GM23338 (cell line): Measurements from ENCODE around the gene CPEB2. TPM values are rescaled to one million over a fixed set of nuclear protein-coding genes. Genes with fewer than 3 reads are reported as not detected.

Experiments used
- ATAC-seq: fragments of 200-7000 bp; cut with Tn5 transposase; 3 replicates; pipeline ENCODE4 v1.9.1; 2020
- DNase-seq: peaks from one replicate; pipeline ENCODE4 v3.0.0-alpha.2; 2015; ENCODE audit warnings: low spot score
- H2AFZ ChIP-seq: fragments of 200-600 bp; sonication (generic); 2 replicates; pipeline ENCODE4 v1.8.0; 2016; ENCODE audit warnings: antibody characterized with exemption, mild to moderate bottlenecking, moderate library complexity
- H3F3A ChIP-seq: fragments of 200-600 bp; sonication (generic); replicated peaks from 2 replicates; pipeline ENCODE4 v1.8.0; 2017; ENCODE audit warnings: antibody characterized with exemption, mixed run types, low read depth
- H3K27ac ChIP-seq: fragments of 200-600 bp; sonication (generic); 2 replicates; pipeline ENCODE4 v1.6.1; 2016; ENCODE audit warnings: low read depth
- H3K27me3 ChIP-seq: fragments of 200-600 bp; sonication (generic); 2 replicates; pipeline ENCODE4 v1.8.0; 2016; ENCODE audit warnings: mild to moderate bottlenecking, mixed run types, moderate library complexity; ENCODE audit not compliant: insufficient read depth
- H3K36me3 ChIP-seq: fragments of 200-600 bp; sonication (generic); 2 replicates; pipeline ENCODE4 v1.8.0; 2016; ENCODE audit warnings: mild to moderate bottlenecking; ENCODE audit not compliant: insufficient read depth
- H3K4me1 ChIP-seq: fragments of 200-600 bp; sonication (generic); 2 replicates; pipeline ENCODE4 v1.8.0; 2016; ENCODE audit warnings: mild to moderate bottlenecking, moderate library complexity; ENCODE audit not compliant: insufficient read depth
- H3K4me2 ChIP-seq: fragments of 200-600 bp; sonication (generic); 2 replicates; pipeline ENCODE4 v1.7.1; 2017; ENCODE audit warnings: mixed run types
- H3K4me3 ChIP-seq: fragments of 200-600 bp; sonication (generic); 2 replicates; pipeline ENCODE4 v1.6.1; 2016; ENCODE audit warnings: mixed run types
- H3K79me2 ChIP-seq: fragments of 200-600 bp; sonication (generic); replicated peaks from 2 replicates; pipeline ENCODE4 v1.8.0; 2017; ENCODE audit warnings: mild to moderate bottlenecking; ENCODE audit not compliant: insufficient read depth
- H3K9me2 ChIP-seq: fragments of 200-600 bp; sonication (generic); 2 replicates; pipeline ENCODE4 v1.8.0; 2017; ENCODE audit not compliant: insufficient read depth
- H4K20me1 ChIP-seq: fragments of 200-600 bp; sonication (generic); replicated peaks from 2 replicates; pipeline ENCODE4 v1.8.0; 2017; ENCODE audit warnings: mild to moderate bottlenecking; ENCODE audit not compliant: insufficient read depth
- H3K27ac Mint-ChIP-seq: 2 replicates; pipeline ENCODE4 v1.8.0; 2020; ENCODE audit warnings: inconsistent platforms, mild to moderate bottlenecking, moderate library complexity, mixed read lengths
- H3K27me3 Mint-ChIP-seq: 3 replicates; pipeline ENCODE4 v1.8.0; 2022; ENCODE audit warnings: low read depth, mild to moderate bottlenecking, moderate library complexity, mixed read lengths, inconsistent platforms; ENCODE audit not compliant: insufficient read depth, poor library complexity
- H3K36me3 Mint-ChIP-seq: 3 replicates; pipeline ENCODE4 v1.8.0; 2021; ENCODE audit warnings: low read depth, mild to moderate bottlenecking, inconsistent platforms, moderate library complexity, mixed read lengths
- H3K4me1 Mint-ChIP-seq: 3 replicates; pipeline ENCODE4 v1.8.0; 2020; ENCODE audit warnings: mild to moderate bottlenecking, inconsistent platforms, mixed read lengths
- H3K4me3 Mint-ChIP-seq: 3 replicates; pipeline ENCODE4 v1.8.0; 2021; ENCODE audit warnings: moderate library complexity, mild to moderate bottlenecking, inconsistent platforms, mixed read lengths
- H3K9me3 Mint-ChIP-seq: 3 replicates; pipeline ENCODE4 v1.8.0; 2020; ENCODE audit warnings: moderate library complexity, mild to moderate bottlenecking, inconsistent platforms, mixed read lengths
- EZH2 ChIP-seq: fragments of 200-600 bp; sonication (generic); IDR thresholded peaks from one replicate; pipeline ENCODE4 v1.8.0; 2017; ENCODE audit warnings: antibody characterized with exemption, mild to moderate bottlenecking, low read depth; ENCODE audit not compliant: unreplicated experiment
- EZH2phosphoT487 ChIP-seq: fragments of 200-600 bp; sonication (generic); IDR thresholded peaks from one replicate; pipeline ENCODE4 v1.8.1; 2018; ENCODE audit warnings: antibody characterized with exemption; ENCODE audit not compliant: unreplicated experiment
- NANOG ChIP-seq: IDR thresholded peaks from 2 replicates; pipeline ENCODE4 v1.6.1; 2016; ENCODE audit warnings: antibody characterized with exemption, borderline replicate concordance
- POLR2AphosphoS5 ChIP-seq: IDR thresholded peaks from 2 replicates; pipeline ENCODE4 v1.6.1; 2016; ENCODE audit warnings: antibody characterized with exemption, low read depth
- STAT1 ChIP-seq: IDR thresholded peaks from one replicate; pipeline ENCODE4 v1.6.1; 2016; ENCODE audit warnings: antibody characterized with exemption; ENCODE audit not compliant: unreplicated experiment
- ZNF114 ChIP-seq: fragments of 250-450 bp; sonication (Bioruptor Pico); IDR thresholded peaks from 2 replicates; pipeline ENCODE4 v1.5.0; 2020; ENCODE audit warnings: mild to moderate bottlenecking, moderate library complexity
- ZNF331 ChIP-seq: fragments of 250-450 bp; sonication (Bioruptor Pico); IDR thresholded peaks from 2 replicates; pipeline ENCODE4 v1.5.0; 2020; ENCODE audit warnings: low read depth, mild to moderate bottlenecking, moderate library complexity
- polyA plus RNA-seq: library from polyadenylated mRNA; unstranded; fragments of >200 nt; fragmentation: Nextera tagmentation; extraction: Ambion mirVana; gene quantifications from 2 replicates; pipeline ENCODE4 v1.2.1, GENCODE V29; 2016
- total RNA-seq: library from RNA; depleted of rRNA; stranded (reverse); fragments of >200 nt; shearing (Covaris generic); gene quantifications from 2 replicates; pipeline ENCODE4 v1.2.3, GENCODE V29; 2014
- TF ChIP-seq, protein P1 (sequence below): IDR thresholded peaks from one replicate; pipeline ENCODE4 v1.6.1; 2018; ENCODE audit warnings: antibody characterized with exemption; ENCODE audit not compliant: unreplicated experiment
- TF ChIP-seq, protein P2 (sequence below): IDR thresholded peaks from 2 replicates; pipeline ENCODE4 v1.6.1; 2016; ENCODE audit warnings: antibody characterized with exemption
- TF ChIP-seq, protein P3 (sequence below), 2 experiments: fragments of 200-600 bp in 1 of 2; sonication (generic) in 1 of 2; conservative IDR thresholded peaks; 2 replicates each; pipeline versions ENCODE4 v1.5.1 to v1.6.1; 2016 to 2017; ENCODE audit warnings: antibody characterized with exemption in 2 of 2, low read depth in 2 of 2, mild to moderate bottlenecking in 2 of 2, moderate library complexity in 1 of 2

Gene CPEB2
- total and polyA plus RNA-seq, 2 experiments from 2014 or later = 0.66 to 2.4 TPM

DNA sequence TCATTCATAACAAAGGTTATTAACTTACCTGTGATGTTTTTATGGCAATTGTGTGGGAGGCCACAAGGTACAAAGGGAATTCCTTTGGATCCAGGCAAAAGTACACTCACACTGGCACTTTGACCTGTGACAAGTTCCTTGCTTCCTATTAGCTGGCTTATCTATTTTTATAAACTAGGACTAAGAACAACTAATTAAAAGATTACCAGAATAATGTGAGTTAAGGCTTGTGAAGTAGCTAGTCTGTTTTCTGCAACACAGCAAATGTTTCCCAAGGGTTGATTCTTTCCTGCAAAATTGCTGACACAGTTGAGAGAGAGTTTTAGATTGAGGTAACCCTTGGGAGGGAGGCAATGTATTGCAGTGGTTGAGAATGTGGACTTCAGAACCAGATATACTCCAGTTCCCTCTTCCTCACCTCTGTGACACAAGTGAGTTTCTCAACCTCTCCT is 107.9 kb downstream of the CPEB2 start (continued):
- TF ChIP-seq, protein P1, sequence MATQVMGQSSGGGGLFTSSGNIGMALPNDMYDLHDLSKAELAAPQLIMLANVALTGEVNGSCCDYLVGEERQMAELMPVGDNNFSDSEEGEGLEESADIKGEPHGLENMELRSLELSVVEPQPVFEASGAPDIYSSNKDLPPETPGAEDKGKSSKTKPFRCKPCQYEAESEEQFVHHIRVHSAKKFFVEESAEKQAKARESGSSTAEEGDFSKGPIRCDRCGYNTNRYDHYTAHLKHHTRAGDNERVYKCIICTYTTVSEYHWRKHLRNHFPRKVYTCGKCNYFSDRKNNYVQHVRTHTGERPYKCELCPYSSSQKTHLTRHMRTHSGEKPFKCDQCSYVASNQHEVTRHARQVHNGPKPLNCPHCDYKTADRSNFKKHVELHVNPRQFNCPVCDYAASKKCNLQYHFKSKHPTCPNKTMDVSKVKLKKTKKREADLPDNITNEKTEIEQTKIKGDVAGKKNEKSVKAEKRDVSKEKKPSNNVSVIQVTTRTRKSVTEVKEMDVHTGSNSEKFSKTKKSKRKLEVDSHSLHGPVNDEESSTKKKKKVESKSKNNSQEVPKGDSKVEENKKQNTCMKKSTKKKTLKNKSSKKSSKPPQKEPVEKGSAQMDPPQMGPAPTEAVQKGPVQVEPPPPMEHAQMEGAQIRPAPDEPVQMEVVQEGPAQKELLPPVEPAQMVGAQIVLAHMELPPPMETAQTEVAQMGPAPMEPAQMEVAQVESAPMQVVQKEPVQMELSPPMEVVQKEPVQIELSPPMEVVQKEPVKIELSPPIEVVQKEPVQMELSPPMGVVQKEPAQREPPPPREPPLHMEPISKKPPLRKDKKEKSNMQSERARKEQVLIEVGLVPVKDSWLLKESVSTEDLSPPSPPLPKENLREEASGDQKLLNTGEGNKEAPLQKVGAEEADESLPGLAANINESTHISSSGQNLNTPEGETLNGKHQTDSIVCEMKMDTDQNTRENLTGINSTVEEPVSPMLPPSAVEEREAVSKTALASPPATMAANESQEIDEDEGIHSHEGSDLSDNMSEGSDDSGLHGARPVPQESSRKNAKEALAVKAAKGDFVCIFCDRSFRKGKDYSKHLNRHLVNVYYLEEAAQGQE = no peak
- TF ChIP-seq ZNF331 (no peak), POLR2AphosphoS5 (no peak), EZH2 (no peak), NANOG (no peak), ZNF114 (CRISPR knock-in tag) (no peak)

DNA sequence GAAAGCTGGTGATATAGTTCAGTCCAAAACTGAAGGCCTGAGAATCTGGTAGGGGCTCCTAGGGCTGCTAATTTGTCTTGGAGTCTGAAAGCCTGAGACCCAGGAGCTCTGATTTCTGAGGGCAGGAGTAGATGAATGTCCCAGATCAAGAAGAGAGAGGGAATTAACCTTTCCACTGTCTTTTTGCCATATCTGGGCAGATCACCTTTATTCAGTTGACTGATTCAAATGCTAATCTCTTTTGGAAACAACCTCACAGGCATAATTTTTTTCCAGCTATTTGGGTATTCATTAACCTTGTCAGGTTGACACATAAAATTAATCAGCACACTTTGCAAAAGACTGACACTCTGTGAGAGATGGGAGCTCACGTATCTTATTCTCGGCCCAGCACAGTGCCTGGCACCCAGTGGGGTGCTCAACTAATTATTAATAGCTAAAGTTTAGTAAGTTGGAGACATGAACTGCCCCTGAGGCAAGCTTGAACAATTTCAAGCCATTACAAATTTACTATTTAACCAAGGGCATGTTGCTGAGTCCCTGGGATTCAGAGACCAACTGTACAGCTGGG is 114.3 kb downstream of the CPEB2 start:
- peaks cover 15% of the 10 kb centered on the region; the same call in 2 of the 3 replicates for H3K36me3 Mint-ChIP-seq
- peaks cover 25% of the 10 kb centered on the region for H3K9me3 Mint-ChIP-seq

More for the DNA sequence above, 114.3 kb downstream of the CPEB2 start:
- no peaks in the 10 kb centered on the region for H3F3A ChIP-seq
- Mint-ChIP-seq H3K27ac (no peak overlapping the region), H3K4me3 (no peak overlapping the region), H3K27me3 (peaks cover 2% of the 10 kb centered on the region), H3K4me1 (no peaks in the 10 kb centered on the region)
- H4K20me1 ChIP-seq = no peaks in the 10 kb centered on the region
- peaks cover 11% of the 10 kb centered on the region; the same call in 1 of the 2 replicates for H3K9me2 ChIP-seq
- H3K4me1 ChIP-seq = no peaks in the 10 kb centered on the region
- H3K4me2 ChIP-seq = no peak overlapping the region
- H2AFZ ChIP-seq = no peak overlapping the region
- ATAC-seq (no peak), DNase-seq (no peak)
- no peak overlapping the region for H3K27ac ChIP-seq
- no peaks in the 10 kb centered on the region for H3K36me3 ChIP-seq
- no peak overlapping the region for H3K4me3 ChIP-seq
- TF ChIP-seq ZNF331 (no peak), EZH2phosphoT487 (no peak), STAT1 (no peak)
- TF ChIP-seq, protein P2, sequence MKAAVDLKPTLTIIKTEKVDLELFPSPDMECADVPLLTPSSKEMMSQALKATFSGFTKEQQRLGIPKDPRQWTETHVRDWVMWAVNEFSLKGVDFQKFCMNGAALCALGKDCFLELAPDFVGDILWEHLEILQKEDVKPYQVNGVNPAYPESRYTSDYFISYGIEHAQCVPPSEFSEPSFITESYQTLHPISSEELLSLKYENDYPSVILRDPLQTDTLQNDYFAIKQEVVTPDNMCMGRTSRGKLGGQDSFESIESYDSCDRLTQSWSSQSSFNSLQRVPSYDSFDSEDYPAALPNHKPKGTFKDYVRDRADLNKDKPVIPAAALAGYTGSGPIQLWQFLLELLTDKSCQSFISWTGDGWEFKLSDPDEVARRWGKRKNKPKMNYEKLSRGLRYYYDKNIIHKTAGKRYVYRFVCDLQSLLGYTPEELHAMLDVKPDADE = no peak
- TF ChIP-seq, protein P3, sequence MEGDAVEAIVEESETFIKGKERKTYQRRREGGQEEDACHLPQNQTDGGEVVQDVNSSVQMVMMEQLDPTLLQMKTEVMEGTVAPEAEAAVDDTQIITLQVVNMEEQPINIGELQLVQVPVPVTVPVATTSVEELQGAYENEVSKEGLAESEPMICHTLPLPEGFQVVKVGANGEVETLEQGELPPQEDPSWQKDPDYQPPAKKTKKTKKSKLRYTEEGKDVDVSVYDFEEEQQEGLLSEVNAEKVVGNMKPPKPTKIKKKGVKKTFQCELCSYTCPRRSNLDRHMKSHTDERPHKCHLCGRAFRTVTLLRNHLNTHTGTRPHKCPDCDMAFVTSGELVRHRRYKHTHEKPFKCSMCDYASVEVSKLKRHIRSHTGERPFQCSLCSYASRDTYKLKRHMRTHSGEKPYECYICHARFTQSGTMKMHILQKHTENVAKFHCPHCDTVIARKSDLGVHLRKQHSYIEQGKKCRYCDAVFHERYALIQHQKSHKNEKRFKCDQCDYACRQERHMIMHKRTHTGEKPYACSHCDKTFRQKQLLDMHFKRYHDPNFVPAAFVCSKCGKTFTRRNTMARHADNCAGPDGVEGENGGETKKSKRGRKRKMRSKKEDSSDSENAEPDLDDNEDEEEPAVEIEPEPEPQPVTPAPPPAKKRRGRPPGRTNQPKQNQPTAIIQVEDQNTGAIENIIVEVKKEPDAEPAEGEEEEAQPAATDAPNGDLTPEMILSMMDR (conservative IDR thresholded peaks at IDR 0.05; ENCODE audit: low read depth in 2 of 2) = no peak
- no peaks in the 10 kb centered on the region for H3K27me3 ChIP-seq
- H3K79me2 ChIP-seq = no peaks in the 10 kb centered on the region
